Measurements from ENCODE around the gene TENM4.

TENM4 gene

DNA sequence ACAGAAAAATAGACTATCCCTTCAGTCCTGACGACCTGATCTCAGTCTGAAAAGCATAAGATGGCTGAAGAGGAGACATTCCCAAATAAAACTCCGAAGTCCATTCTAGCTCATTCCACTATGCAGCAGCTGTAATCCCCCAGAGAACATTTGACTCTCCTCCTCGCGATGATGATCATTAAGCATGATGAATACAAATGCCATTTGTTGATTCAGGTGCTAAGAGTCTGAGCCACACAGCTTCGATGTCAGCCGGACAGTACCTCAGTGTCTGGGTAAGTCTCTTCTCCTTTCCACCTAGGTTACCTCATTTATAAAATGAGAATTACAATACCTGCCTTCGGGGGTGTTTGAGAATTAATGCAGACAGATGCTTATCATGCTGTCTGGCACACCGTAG is 94.8 kb downstream of the TENM4 start:
- DNase-seq (ENCODE audit: low read depth, low spot score), result no peak

DNA sequence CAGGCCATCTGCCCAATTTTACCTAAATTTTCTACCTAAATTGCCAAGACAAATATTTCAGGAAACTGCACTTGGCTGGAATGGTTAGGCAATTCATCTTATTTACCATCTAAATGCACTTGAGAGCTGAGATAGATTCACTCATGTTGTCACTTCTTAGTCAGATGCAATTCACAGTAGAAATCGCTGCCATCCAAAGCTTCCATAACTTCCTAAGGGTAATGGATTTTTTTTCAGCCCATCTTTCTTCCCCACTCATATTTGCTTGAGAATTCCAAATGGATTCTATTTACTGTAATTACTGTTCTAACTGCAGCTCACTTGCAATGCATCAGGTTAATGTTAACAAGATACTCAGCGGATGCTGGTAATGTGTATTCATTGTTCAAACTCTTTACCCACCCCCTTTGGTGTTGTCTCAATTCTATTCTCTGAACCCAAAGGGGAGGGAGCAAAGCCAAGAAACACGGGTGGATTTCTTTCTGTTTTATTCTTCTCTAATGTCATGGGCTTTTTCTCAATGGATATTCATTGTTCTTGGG is 96.0 kb downstream of the TENM4 start:
- no peak for DNase-seq (ENCODE audit: low read depth, low spot score)

GRCh38 chr11:79342686-79343085 is 98.1 kb downstream of the TENM4 start:
- peak; percentile 30 for DNase-seq (ENCODE audit: low read depth, low spot score)

- no peak for DNase-seq (ENCODE audit: low read depth, low spot score)
These were observed 98.6 kb downstream of the TENM4 start for GRCh38 chr11:79342236-79342635.

DNA sequence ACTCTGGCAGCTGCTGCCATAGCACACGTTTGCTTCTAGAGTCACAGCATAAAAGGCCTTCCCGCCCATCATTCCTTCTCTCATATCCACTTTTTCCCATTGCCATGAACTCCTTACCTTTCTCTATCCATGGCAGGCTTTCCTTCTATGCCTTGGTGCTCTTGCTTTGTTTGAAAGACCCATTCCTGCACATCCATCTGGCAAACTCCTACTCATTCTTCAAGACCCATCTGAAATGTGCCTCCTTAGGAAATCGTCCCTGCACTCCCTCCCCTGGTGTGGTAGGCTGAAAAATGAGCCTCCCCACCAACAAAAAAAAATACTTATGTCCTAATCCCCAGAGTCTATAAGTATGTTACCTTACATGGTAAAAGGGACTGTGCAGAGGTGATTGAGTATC is 100.3 kb downstream of the TENM4 start:
- DNase-seq (ENCODE audit: low read depth, low spot score), result no peak

DNA sequence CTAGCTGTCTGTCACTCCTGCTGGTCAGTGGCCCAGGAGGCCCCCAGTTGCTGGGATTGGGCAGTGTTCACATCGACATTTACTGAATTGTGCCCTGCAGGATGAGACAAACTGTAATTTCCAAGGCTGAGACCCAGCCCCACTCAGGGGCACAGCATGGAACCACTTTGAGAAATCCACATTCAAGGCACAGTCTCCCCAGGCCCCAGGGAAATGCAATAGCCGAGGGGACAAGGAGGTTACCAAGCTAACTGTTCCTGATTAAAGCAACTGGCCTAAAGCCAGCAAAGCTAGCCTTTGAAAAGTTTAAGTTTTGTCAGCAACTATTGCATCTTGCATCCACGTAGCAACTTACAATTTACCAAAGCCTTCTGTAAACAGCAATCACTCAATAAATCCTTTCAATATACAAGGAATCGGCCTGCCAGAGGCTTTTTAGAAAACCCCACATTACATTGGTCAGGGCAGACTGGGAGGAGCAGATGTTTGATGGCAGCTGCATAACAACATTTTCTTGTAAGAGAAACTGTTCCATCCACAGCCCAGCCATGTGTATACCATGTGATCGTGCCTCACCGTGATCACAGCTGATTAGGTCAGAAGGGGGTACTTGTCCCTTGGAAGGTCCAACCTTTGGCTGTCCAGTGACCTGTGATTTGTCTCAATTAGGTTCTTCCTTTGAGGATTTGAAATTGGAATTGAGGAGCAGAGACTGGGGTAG is 103.9 kb downstream of the TENM4 start:
- DNase-seq (ENCODE audit: low read depth, low spot score), result peak; percentile 10

GRCh38 chr11:79335681-79336080 is 105.1 kb downstream of the TENM4 start:
- DNase-seq (ENCODE audit: low read depth, low spot score), result peak; percentile 54

DNA sequence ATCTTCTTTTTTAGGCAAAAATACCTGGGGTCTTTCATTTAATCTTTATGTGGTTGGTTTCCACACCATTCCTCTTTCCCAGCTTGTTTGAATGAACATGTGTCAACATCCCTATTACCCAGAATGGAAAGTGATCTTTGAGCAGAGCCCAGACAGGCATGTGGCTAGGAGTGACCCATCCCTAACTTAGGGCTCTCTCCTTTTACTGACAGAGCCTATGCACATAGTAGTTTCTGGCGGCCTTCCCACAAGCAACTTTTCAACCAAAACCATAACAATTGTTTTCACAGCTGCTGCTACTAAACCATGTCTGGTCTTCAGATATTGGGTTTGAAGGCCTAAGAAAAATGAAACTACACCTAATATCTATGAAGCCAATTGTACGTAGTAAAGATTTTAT is 107.5 kb downstream of the TENM4 start:
- DNase-seq (ENCODE audit: low read depth, low spot score), result no peak

- no peak for DNase-seq (ENCODE audit: low read depth, low spot score)
These were observed 108.8 kb downstream of the TENM4 start for GRCh38 chr11:79332017-79332416.

- DNase-seq (ENCODE audit: low read depth, low spot score), result peak; percentile 12
These were observed 109.5 kb downstream of the TENM4 start for GRCh38 chr11:79331203-79331901.

DNA sequence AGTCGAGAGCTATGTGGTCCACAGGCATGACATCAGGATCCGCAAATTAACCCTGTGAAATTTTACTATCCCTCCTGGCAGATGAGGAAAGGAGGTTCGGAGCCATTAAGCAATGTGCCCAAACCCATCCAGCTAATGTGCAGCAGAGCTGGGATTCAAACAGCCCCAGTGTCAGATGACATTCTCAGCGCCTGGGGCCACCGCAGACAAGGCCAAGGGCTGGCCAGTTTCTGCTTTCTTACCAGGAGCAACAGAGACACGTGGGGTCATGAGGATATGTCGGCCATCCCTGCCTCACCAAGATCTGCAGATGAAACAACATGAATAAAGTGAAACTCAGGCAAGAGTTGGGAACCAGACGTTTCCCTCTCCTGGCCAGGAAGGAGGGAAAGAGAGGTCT is 110.2 kb downstream of the TENM4 start:
- DNase-seq (ENCODE audit: low read depth, low spot score), result peak; percentile 33

GRCh38 chr11:79329561-79329960 is 111.3 kb downstream of the TENM4 start:
- peak; percentile 41 for DNase-seq (ENCODE audit: low read depth, low spot score)

- DNase-seq (ENCODE audit: low read depth, low spot score), result no peak
These were observed 112.4 kb downstream of the TENM4 start for GRCh38 chr11:79328402-79328801.

DNA sequence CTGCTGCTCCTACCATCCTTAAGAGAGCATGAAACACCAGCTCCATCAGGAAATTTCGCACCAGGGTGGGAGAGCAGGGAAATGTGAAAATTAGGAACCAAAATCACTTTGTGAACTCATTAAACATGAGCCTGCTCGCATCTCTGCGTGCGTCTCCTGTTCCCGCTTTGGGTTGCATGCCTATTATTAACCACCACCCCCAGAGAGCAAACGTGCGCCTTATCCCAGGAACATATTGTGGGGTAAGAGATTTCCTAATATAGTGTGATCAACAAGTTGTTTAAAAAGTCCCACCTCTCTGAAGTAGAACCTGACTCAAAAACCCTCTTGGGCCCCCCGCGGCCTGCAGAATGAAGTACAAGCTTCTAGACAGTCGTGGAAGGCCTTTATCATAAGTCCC is 115.0 kb downstream of the TENM4 start:
- DNase-seq (ENCODE audit: low read depth, low spot score), result no peak

DNA sequence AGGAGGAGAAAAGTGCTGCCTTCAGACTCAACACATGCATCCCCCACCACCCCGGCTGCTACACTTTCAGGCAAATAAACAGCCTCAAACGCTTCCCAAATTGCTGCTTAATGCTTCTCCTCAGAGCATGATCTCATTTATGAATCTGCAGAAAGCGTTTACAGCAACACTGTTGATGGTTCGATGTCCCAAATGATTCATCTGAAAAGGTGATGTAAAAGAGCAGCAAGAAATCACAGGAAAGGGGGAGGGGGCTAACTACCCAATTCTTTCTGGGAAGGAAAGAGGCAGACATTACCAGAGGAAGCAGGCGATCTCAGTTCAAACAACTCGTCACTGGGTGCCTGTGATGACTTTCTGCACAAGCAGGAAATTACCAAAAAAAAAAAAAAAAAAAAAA is 119.6 kb downstream of the TENM4 start:
- DNase-seq (ENCODE audit: low read depth, low spot score), result no peak

DNA sequence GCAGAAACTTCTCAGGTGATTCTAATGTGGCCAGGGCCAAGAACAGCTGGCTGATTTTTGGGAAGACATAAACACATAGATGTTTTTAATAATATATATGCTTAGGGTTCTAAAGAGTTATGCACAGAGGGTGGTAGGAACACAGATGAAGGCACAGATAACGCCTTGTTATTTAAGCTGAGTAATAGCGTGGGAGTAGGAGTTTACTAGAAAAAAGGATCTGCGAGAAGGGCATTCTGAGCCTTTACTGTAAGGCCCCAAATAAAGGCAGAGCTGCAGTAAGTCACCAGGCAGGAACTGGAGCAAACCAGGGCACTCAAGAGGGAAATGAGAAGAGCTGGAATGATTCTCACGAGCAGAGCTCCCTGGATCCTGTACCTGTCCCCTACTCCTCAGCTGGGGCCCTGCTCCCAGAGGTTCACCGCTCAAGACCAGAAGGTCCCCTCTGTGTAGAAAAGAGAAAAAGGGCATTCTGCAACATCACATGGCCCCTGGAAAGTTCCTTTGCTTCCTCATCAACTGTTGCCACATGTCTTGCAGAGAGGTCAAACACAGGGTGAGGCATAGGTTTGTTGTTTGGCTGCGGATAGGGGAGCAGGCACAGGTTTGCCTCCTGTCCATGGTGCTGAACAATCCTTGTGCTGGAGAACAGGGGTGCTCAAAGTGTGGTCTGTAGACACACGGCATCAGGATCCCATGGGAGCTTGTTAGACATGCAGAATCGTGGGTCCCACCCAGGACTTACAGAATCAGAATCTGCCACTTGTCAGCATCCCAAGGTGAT is 125.7 kb downstream of the TENM4 start:
- peak; percentile 61 for DNase-seq (ENCODE audit: low read depth, low spot score)

- peak; percentile 4 for DNase-seq (ENCODE audit: low read depth, low spot score)
These were observed 127.3 kb downstream of the TENM4 start for GRCh38 chr11:79313530-79313913.

- DNase-seq (ENCODE audit: low read depth, low spot score), result no peak
These were observed 128.0 kb downstream of the TENM4 start for GRCh38 chr11:79312617-79313529.

GRCh38 chr11:79311461-79311860 is 129.4 kb downstream of the TENM4 start:
- DNase-seq (ENCODE audit: low read depth, low spot score), result no peak

GRCh38 chr11:79309407-79309806 is 131.4 kb downstream of the TENM4 start:
- DNase-seq (ENCODE audit: low read depth, low spot score), result no peak

- DNase-seq (ENCODE audit: low read depth, low spot score), result no peak
These were observed 132.4 kb downstream of the TENM4 start for GRCh38 chr11:79308429-79308828.
